Right lobe of liver (tissue), 6 donors: ENCODE measurements around the gene FILIP1L. TPM values are rescaled to one million over a fixed set of nuclear protein-coding genes. Genes with fewer than 3 reads are reported as not detected.

Experiments used
- ATAC-seq, 4 donors: fragments of 200-7000 bp; cut with Tn5 transposase; one replicate each; pipeline ENCODE4 v1.9.1; 2020; ENCODE audit warnings: mild to moderate bottlenecking in 4 of 4, moderate library complexity in 4 of 4
- DNase-seq, 3 donors: peaks; one replicate each; pipeline ENCODE4 v3.0.0-alpha.2; 2020
- H3K27ac ChIP-seq, 3 donors: fragments of 200-600 bp; one replicate each; pipeline ENCODE4 v1.8.0; 2022
- H3K27me3 ChIP-seq, 2 donors: fragments of 200-600 bp; one replicate each; pipeline ENCODE4 v1.8.0; 2022
- H3K36me3 ChIP-seq, 4 donors: fragments of 200-600 bp; sonication (generic) in 1 of 4; one replicate each; pipeline versions ENCODE4 v1.5.1 to v1.8.0; 2017 to 2022; ENCODE audit warnings: control low read depth in 1 of 4
- H3K4me1 ChIP-seq, 4 donors: fragments of 200-600 bp; sonication (generic) in 1 of 4; one replicate each; pipeline versions ENCODE4 v1.5.1 to v1.8.0; 2017 to 2022; ENCODE audit warnings: control low read depth in 1 of 4
- H3K4me3 ChIP-seq, 3 donors: fragments of 200-600 bp; one replicate each; pipeline ENCODE4 v1.8.0; 2022
- H3K9me3 ChIP-seq, 4 donors: fragments of 200-600 bp; sonication (generic) in 1 of 4; one replicate each; pipeline versions ENCODE4 v1.5.1 to v1.8.0; 2017 to 2022; ENCODE audit warnings: control low read depth in 1 of 4
- POLR2A ChIP-seq: fragments of 450-650 bp; IDR thresholded peaks from one replicate; pipeline ENCODE4 v1.6.1; 2017; ENCODE audit warnings: antibody characterized with exemption, mild to moderate bottlenecking
- WGBS: methylation state at CpG from one replicate; pipeline ENCODE4 v1.1.6; 2018; ENCODE audit warnings: low coverage, low lambda C conversion rate; ENCODE audit not compliant: insufficient coverage; ENCODE audit errors: missing lambda C conversion rate; 5-methylcytosine and 5-hydroxymethylcytosine counted together
- intact Hi-C, 2 donors: fragments of 100-400 bp; cut with DNase I; formaldehyde crosslinking; loops; one replicate each; pipeline versions ENCODE4 v1.11.2 to v1.14.1; 2022
- total RNA-seq, 6 experiments: library from RNA; depleted of rRNA in 2 of 6; stranded (reverse); fragments of >200 nt in 2 of 6; fragmentation: NEBNext Ultra II Directional in 3 of 6; extraction: Animal tissue kit (Norgen Biotek cat#: 25700) in 3 of 6; gene quantifications; one replicate each; pipeline versions ENCODE4 v1.1.0 to v1.2.4, GENCODE V29; 2016 to 2023
- TF ChIP-seq, protein P1 (sequence below), 4 donors: fragments of 200-600 bp in 3 of 4; fragments of 450-650 bp in 1 of 4; IDR thresholded peaks; one replicate each; pipeline versions ENCODE4 v1.5.1 to v1.8.0; 2016 to 2022; ENCODE audit warnings: antibody characterized with exemption in 4 of 4, mild to moderate bottlenecking in 2 of 4
- donor health status: DM: no; HTN: yes; CAD: no.
- donor health status: DM: no; HTN: no; CAD: no.
- donor health status: DM: no; HTN: no; CAD: no.
- donor health status: DM: no; HTN: yes; CAD: no.
- donor health status: DM: no; HTN: yes; CAD: no.

Gene FILIP1L
- total RNA-seq, 6 experiments from 2014 or later, result 0.97 to 10.8 (median 3.6) TPM

DNA sequence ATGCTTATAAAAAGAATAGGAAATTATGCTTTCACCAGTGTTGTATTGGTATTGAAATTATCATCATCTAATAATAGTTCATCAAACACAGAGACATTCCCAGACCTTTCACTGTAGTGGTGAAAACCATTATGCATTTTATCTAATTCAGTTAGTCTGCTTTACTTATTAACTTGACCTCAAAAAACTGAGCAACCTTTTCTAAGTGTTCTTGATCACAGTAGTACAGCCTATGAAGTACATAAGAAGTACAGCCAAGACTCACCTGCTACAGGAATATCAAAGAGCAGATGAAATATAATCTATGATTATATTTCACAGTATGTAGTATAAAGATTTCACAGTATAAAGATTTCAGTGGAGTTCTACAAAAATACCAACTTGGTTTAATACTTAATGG is 75.2 kb downstream of the FILIP1L start:
- no peak for TF ChIP-seq POLR2A
- TF ChIP-seq, protein P1, sequence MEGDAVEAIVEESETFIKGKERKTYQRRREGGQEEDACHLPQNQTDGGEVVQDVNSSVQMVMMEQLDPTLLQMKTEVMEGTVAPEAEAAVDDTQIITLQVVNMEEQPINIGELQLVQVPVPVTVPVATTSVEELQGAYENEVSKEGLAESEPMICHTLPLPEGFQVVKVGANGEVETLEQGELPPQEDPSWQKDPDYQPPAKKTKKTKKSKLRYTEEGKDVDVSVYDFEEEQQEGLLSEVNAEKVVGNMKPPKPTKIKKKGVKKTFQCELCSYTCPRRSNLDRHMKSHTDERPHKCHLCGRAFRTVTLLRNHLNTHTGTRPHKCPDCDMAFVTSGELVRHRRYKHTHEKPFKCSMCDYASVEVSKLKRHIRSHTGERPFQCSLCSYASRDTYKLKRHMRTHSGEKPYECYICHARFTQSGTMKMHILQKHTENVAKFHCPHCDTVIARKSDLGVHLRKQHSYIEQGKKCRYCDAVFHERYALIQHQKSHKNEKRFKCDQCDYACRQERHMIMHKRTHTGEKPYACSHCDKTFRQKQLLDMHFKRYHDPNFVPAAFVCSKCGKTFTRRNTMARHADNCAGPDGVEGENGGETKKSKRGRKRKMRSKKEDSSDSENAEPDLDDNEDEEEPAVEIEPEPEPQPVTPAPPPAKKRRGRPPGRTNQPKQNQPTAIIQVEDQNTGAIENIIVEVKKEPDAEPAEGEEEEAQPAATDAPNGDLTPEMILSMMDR (IDR thresholded peaks at IDR 0.05), result no peak
- DNase-seq (no peak), ATAC-seq (no peak)
- Histone ChIP-seq H3K27me3 (no peaks in the 10 kb centered on the region), H3K4me3 (no peak overlapping the region), H3K27ac (no peak overlapping the region), H3K36me3 (no peaks in the 10 kb centered on the region), H3K9me3 (no peaks in the 10 kb centered on the region), H3K4me1 (peaks cover 0 to 3% (median 0%) of the 10 kb centered on the region in 4 donors)
- intact Hi-C loops, result no loop called here

- ATAC-seq (no peak), DNase-seq (no peak)
- no peaks in the 10 kb centered on the region for H3K4me1 ChIP-seq
- no peaks in the 10 kb centered on the region for H3K36me3 ChIP-seq
- 94% methylated on average over 3 of the region's 3 CpGs for WGBS
- H3K27me3 ChIP-seq, result no peaks in the 10 kb centered on the region
- H3K4me3 ChIP-seq, result no peak overlapping the region
- intact Hi-C loops, result no loop called here
- TF ChIP-seq, protein P1 (IDR thresholded peaks at IDR 0.05), result no peak
- no peak for TF ChIP-seq POLR2A
- H3K9me3 ChIP-seq, result no peaks in the 10 kb centered on the region
- no peak overlapping the region for H3K27ac ChIP-seq
Measured at GRCh38 chr3:100033903-100034471, 80.3 kb downstream of the FILIP1L start.

DNA sequence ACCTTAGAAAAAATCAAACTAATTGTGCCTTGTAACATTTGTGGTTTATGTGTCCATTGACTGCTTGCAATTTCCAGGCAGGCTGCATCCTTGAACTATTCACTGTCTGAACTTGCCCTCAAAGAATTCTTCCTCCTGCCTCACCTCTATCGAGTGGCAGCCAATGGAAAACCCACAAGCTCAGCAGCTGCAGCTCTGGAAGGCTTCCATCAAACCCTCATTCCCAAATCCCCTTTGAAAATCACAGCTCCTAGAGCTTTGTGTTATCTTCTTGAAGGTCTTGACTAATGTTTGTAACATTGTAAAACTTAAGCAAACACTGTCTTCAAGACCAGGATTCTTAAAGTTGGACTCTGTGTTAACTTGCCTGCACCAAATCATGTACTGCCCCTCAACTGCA is 81.1 kb downstream of the FILIP1L start:
- H3K27ac ChIP-seq, result no peak overlapping the region
- H3K36me3 ChIP-seq, result no peaks in the 10 kb centered on the region
- H3K4me1 ChIP-seq, result no peaks in the 10 kb centered on the region
- DNase-seq (no peak), ATAC-seq (no peak)
- WGBS, result no CpG with 5 or more reads among the region's 1 CpG
- H3K9me3 ChIP-seq, result no peaks in the 10 kb centered on the region
- no peak for TF ChIP-seq POLR2A
- TF ChIP-seq, protein P1 (IDR thresholded peaks at IDR 0.05), result no peak
- no peaks in the 10 kb centered on the region for H3K27me3 ChIP-seq
- H3K4me3 ChIP-seq, result no peak overlapping the region
- intact Hi-C loops, result no loop called here

DNA sequence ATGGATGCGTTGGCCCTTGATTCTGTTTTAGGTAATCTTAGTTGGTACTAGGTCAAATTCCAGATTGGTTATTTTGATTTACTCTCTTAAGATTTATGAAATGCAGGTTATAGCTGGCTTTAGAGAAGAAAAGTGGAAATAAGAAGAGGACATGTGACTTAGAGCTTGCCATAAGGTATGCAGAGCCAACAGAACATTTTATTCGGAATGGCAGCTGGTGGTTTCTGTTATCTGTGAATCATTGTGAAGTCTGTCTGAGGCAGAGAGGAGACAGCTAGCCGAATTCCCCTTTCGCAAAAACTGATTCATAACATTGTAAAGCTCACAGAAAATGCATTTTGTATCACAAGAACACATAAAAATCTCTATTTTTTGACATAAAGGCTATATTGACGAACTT is 82.1 kb downstream of the FILIP1L start:
- no peak for TF ChIP-seq POLR2A
- TF ChIP-seq, protein P1 (IDR thresholded peaks at IDR 0.05), result no peak
- 71% methylated on average over 5 of the region's 5 CpGs for WGBS
- ATAC-seq, result no peak
- DNase-seq, result no peak
- Histone ChIP-seq H3K4me3 (no peak overlapping the region), H3K36me3 (no peaks in the 10 kb centered on the region), H3K4me1 (no peaks in the 10 kb centered on the region), H3K9me3 (no peaks in the 10 kb centered on the region), H3K27me3 (no peaks in the 10 kb centered on the region), H3K27ac (no peak overlapping the region)
- intact Hi-C loops, result no loop called here

DNA sequence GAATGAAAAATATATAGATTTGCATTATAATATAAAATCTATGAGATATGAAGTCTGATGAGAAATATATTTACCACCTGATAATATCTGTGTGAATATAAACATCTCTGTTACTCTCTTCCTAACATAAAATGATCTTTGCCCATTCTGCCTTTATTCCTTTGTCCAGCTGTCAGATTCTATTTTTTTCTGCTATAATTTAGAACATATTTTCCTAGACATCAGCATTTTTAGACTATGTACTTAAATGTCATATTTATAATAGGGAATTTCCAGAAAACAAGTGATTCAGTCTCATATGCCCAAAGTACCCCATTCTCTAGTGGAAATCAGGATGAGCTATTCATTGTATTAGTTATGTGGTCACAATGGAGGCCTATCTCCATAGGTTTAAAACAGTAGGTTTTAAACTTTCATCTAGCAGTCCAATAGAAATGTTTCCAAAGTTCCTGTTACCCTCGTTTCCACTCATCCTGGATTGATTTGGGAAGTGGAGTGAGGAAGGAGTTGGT is 83.3 kb downstream of the FILIP1L start:
- no peaks in the 10 kb centered on the region for H3K4me1 ChIP-seq
- no peak for TF ChIP-seq POLR2A
- TF ChIP-seq, protein P1 (IDR thresholded peaks at IDR 0.05), result no peak
- H3K4me3 ChIP-seq, result no peak overlapping the region
- H3K36me3 ChIP-seq, result no peaks in the 10 kb centered on the region
- ATAC-seq (no peak), DNase-seq (no peak)
- WGBS, result 50% methylated on average over 1 of the region's 1 CpG
- no peaks in the 10 kb centered on the region for H3K27me3 ChIP-seq
- H3K9me3 ChIP-seq, result no peaks in the 10 kb centered on the region
- intact Hi-C loops, result no loop called here
- H3K27ac ChIP-seq, result no peak overlapping the region
